H1 (cell line): ENCODE data around the gene CFDP1. TPM values are rescaled to one million over a fixed set of nuclear protein-coding genes. Genes with fewer than 3 reads are reported as not detected.

Experiments
- CTCF ChIA-PET: fragments of 300-600 bp; sonication (Branson Sonifier 250); formaldehyde crosslinking; loops from one replicate; lab custom pipeline; 2021; ENCODE audit not compliant: partially characterized antibody; lab: Charles Lee
- POLR2A ChIA-PET: fragments of 300-600 bp; sonication (Branson Sonifier 250); formaldehyde crosslinking; loops from one replicate; lab custom pipeline; 2021; ENCODE audit warnings: inconsistent platforms; ENCODE audit not compliant: partially characterized antibody; lab: Charles Lee
- DNase-seq, 2 experiments: peaks; one replicate each; pipeline versions ENCODE4 v3.0.0 to v3.0.0-alpha.2; 2010 to 2022; ENCODE audit warnings: low spot score in 2 of 2, low read depth in 1 of 2, mixed read lengths in 1 of 2
- FAIRE-seq: peaks from 2 replicates; lab custom pipeline; 2011; peaks lifted over from hg19 to GRCh38; lab: Jason Lieb, UNC
- H2AFZ ChIP-seq: 2 replicates; pipeline ENCODE4 v1.8.1; 2012; ENCODE audit warnings: low read length, inconsistent platforms
- H2AK5ac ChIP-seq: 2 replicates; pipeline ENCODE4 v1.6.1; 2013; ENCODE audit warnings: low read depth, low read length
- H2BK120ac ChIP-seq: replicated peaks from 2 replicates; pipeline ENCODE3; 2013; ENCODE audit warnings: low read depth, low read length, inconsistent platforms
- H2BK12ac ChIP-seq: 2 replicates; pipeline ENCODE4 v1.6.1; 2013; ENCODE audit warnings: low read depth, low read length
- H2BK15ac ChIP-seq: 2 replicates; pipeline ENCODE4 v1.6.1; 2013; ENCODE audit warnings: low read length
- H2BK20ac ChIP-seq: 2 replicates; pipeline ENCODE4 v1.6.1; 2013; ENCODE audit warnings: low read length
- H2BK5ac ChIP-seq: 2 replicates; pipeline ENCODE4 v1.6.1; 2013; ENCODE audit warnings: low read depth, low read length
- H3K14ac ChIP-seq: 2 replicates; pipeline ENCODE4 v1.6.1; 2013; ENCODE audit warnings: inconsistent platforms; ENCODE audit not compliant: insufficient read length
- H3K18ac ChIP-seq: 2 replicates; pipeline ENCODE4 v1.6.1; 2013; ENCODE audit warnings: low read length; ENCODE audit errors: extremely low read depth
- H3K23ac ChIP-seq: 2 replicates; pipeline ENCODE4 v1.6.1; 2013; ENCODE audit warnings: inconsistent platforms; ENCODE audit not compliant: insufficient read length
- H3K23me2 ChIP-seq: 2 replicates; pipeline ENCODE4 v1.6.1; 2013; ENCODE audit warnings: low read depth, low read length
- H3K27ac ChIP-seq: 2 replicates; pipeline ENCODE4 v1.6.1; 2011; ENCODE audit warnings: low read depth, low read length, inconsistent platforms
- H3K27me3 ChIP-seq, 4 experiments: replicated peaks in 1 of 4; 1 replicate in 1 of 4; 2 replicates in 3 of 4; pipeline versions ENCODE4 v1.6.1 to v1.8.1; 2011 to 2013; ENCODE audit warnings: low read length in 3 of 4, mild to moderate bottlenecking in 3 of 4, inconsistent platforms in 2 of 4, mixed read lengths in 2 of 4, moderate library complexity in 1 of 4; ENCODE audit not compliant: control insufficient read depth in 3 of 4, insufficient read depth in 3 of 4; ENCODE audit errors: extremely low read depth in 1 of 4
- H3K36me3 ChIP-seq, 4 experiments: 2 replicates each; pipeline versions ENCODE4 v1.6.1 to v1.8.1; 2011 to 2013; ENCODE audit warnings: mild to moderate bottlenecking in 4 of 4, low read length in 3 of 4, moderate library complexity in 2 of 4, control low read depth in 1 of 4, inconsistent platforms in 1 of 4; ENCODE audit not compliant: insufficient read depth in 4 of 4, control insufficient read depth in 2 of 4
- H3K4ac ChIP-seq: replicated peaks from 2 replicates; pipeline ENCODE3; 2013; ENCODE audit warnings: low read length, low read depth, mixed read lengths, inconsistent platforms; ENCODE audit not compliant: insufficient read length
- H3K4me1 ChIP-seq, 4 experiments: replicated peaks in 1 of 4; 1 replicate in 1 of 4; 2 replicates in 3 of 4; pipeline versions ENCODE4 v1.6.1 to v1.8.1; 2011 to 2013; ENCODE audit warnings: low read length in 3 of 4, inconsistent platforms in 2 of 4, mixed read lengths in 1 of 4; ENCODE audit not compliant: insufficient read depth in 4 of 4, control insufficient read depth in 3 of 4
- H3K4me2 ChIP-seq, 2 experiments: 2 replicates each; pipeline versions ENCODE4 v1.6.1 to v1.8.1; 2011 to 2013; ENCODE audit warnings: low read depth in 2 of 2, low read length in 2 of 2, control low read depth in 1 of 2, inconsistent platforms in 1 of 2, mild to moderate bottlenecking in 1 of 2; ENCODE audit not compliant: insufficient read depth in 1 of 2
- H3K4me3 ChIP-seq, 4 experiments: fragments of 200-600, 300-600 bp in 1 of 4; sonication (generic), shearing (Covaris generic), sonication (Bioruptor Twin) in 1 of 4; 2 replicates each; pipeline versions ENCODE4 v1.5.1 to v1.8.1; 2011 to 2016; ENCODE audit warnings: low read length in 4 of 4, low read depth in 3 of 4, control low read depth in 2 of 4, inconsistent platforms in 2 of 4, mild to moderate bottlenecking in 2 of 4, mixed read lengths in 1 of 4, moderate library complexity in 1 of 4; ENCODE audit not compliant: insufficient read depth in 2 of 4; ENCODE audit errors: extremely low read depth in 1 of 4
- H3K56ac ChIP-seq: replicated peaks from 2 replicates; pipeline ENCODE3; 2013; ENCODE audit warnings: low read depth, mild to moderate bottlenecking, mixed read lengths, low read length, inconsistent platforms; ENCODE audit not compliant: insufficient read length
- H3K79me1 ChIP-seq: 2 replicates; pipeline ENCODE4 v1.6.1; 2013; ENCODE audit warnings: low read depth, low read length, control low read depth
- H3K79me2 ChIP-seq, 2 experiments: 2 replicates each; pipeline versions ENCODE4 v1.6.1 to v1.8.1; 2012 to 2013; ENCODE audit warnings: low read length in 2 of 2, mild to moderate bottlenecking in 2 of 2, inconsistent platforms in 1 of 2; ENCODE audit not compliant: insufficient read depth in 2 of 2, control insufficient read depth in 1 of 2
- H3K9ac ChIP-seq, 4 experiments: replicated peaks in 1 of 4; 1 replicate in 1 of 4; 2 replicates in 3 of 4; pipeline versions ENCODE4 v1.6.1 to v1.8.1; 2011 to 2013; ENCODE audit warnings: low read depth in 3 of 4, low read length in 3 of 4, control low read depth in 2 of 4, mild to moderate bottlenecking in 2 of 4, moderate library complexity in 2 of 4, inconsistent platforms in 1 of 4; ENCODE audit errors: extremely low read depth in 1 of 4
- H3K9me3 ChIP-seq, 2 experiments: 2 replicates each; pipeline versions ENCODE4 v1.6.1 to v1.8.1; 2012 to 2013; ENCODE audit warnings: mild to moderate bottlenecking in 2 of 2, moderate library complexity in 2 of 2, control low read depth in 1 of 2, inconsistent platforms in 1 of 2, low read depth in 1 of 2, low read length in 1 of 2, mixed read lengths in 1 of 2; ENCODE audit not compliant: insufficient read depth in 2 of 2
- H4K20me1 ChIP-seq, 2 experiments: replicated peaks in 1 of 2; 2 replicates each; pipeline versions ENCODE3 to v1.8.1; 2011 to 2013; ENCODE audit warnings: inconsistent platforms in 2 of 2, low read length in 2 of 2, mild to moderate bottlenecking in 1 of 2; ENCODE audit not compliant: insufficient read depth in 2 of 2, control insufficient read depth in 1 of 2
- H4K5ac ChIP-seq: 2 replicates; pipeline ENCODE4 v1.6.1; 2013; ENCODE audit warnings: low read length, low read depth, mixed read lengths, inconsistent platforms; ENCODE audit not compliant: insufficient read length
- H4K8ac ChIP-seq: 2 replicates; pipeline ENCODE4 v1.8.0; 2013; ENCODE audit warnings: mild to moderate bottlenecking, moderate library complexity, low read length, inconsistent platforms; ENCODE audit not compliant: insufficient read depth; ENCODE audit errors: extremely low read depth
- H4K91ac ChIP-seq: replicated peaks from 2 replicates; pipeline ENCODE3; 2013; ENCODE audit warnings: low read length, mixed read lengths, inconsistent platforms; ENCODE audit not compliant: insufficient read length
- CEBPB ChIP-seq: IDR thresholded peaks from 2 replicates; pipeline ENCODE4 v1.6.1; 2012; ENCODE audit warnings: low read depth, low read length
- CREB1 ChIP-seq: IDR thresholded peaks from 2 replicates; pipeline ENCODE4 v1.6.1; 2012; ENCODE audit warnings: inconsistent platforms
- E2F6 ChIP-seq: IDR thresholded peaks from 2 replicates; pipeline ENCODE4 v1.6.1; 2012; ENCODE audit warnings: inconsistent platforms
- EGR1 ChIP-seq: IDR thresholded peaks from 2 replicates; pipeline ENCODE4 v1.6.1; 2011; ENCODE audit warnings: low read depth, low read length, borderline replicate concordance
- EP300 ChIP-seq, 2 experiments: IDR thresholded peaks; 1 replicate in 1 of 2; 2 replicates in 1 of 2; pipeline ENCODE4 v1.6.1; 2011 to 2012; ENCODE audit warnings: low read depth in 2 of 2, low read length in 2 of 2, mild to moderate bottlenecking in 2 of 2, borderline replicate concordance in 1 of 2, inconsistent platforms in 1 of 2, moderate library complexity in 1 of 2
- GABPA ChIP-seq: IDR thresholded peaks from 2 replicates; pipeline ENCODE4 v1.6.1; 2011; ENCODE audit warnings: mild to moderate bottlenecking, low read length, moderate library complexity, borderline replicate concordance; ENCODE audit not compliant: insufficient read depth
- NANOG ChIP-seq: IDR thresholded peaks from 2 replicates; pipeline ENCODE4 v1.6.1; 2011; ENCODE audit warnings: low read length, low read depth, mild to moderate bottlenecking, inconsistent platforms; ENCODE audit not compliant: insufficient read depth, poor library complexity, severe bottlenecking
- POLR2A ChIP-seq, 2 experiments: IDR thresholded peaks; 1 replicate in 1 of 2; 2 replicates in 1 of 2; pipeline ENCODE4 v1.6.1; 2011; ENCODE audit warnings: low read depth in 2 of 2, low read length in 2 of 2, mild to moderate bottlenecking in 2 of 2; ENCODE audit errors: control extremely low read depth in 1 of 2
- RBBP5 ChIP-seq: IDR thresholded peaks from 2 replicates; pipeline ENCODE4 v1.7.1; 2012; ENCODE audit warnings: low read depth, mild to moderate bottlenecking, inconsistent platforms, low read length, moderate library complexity, borderline replicate concordance
- RXRA ChIP-seq: IDR thresholded peaks from 2 replicates; pipeline ENCODE4 v1.6.1; 2011; ENCODE audit warnings: low read depth, mild to moderate bottlenecking, low read length, moderate library complexity; ENCODE audit not compliant: insufficient read depth
- SAP30 ChIP-seq: fragments of 300-600 bp; sonication (generic); IDR thresholded peaks from 2 replicates; pipeline ENCODE4 v1.7.1; 2012; ENCODE audit warnings: low read length, moderate library complexity, mild to moderate bottlenecking, inconsistent platforms; ENCODE audit not compliant: insufficient read depth, insufficient replicate concordance
- SP4 ChIP-seq: IDR thresholded peaks from 2 replicates; pipeline ENCODE4 v1.6.1; 2012; ENCODE audit warnings: low read length, inconsistent platforms
- TAF7 ChIP-seq: optimal IDR thresholded peaks from 2 replicates; pipeline ENCODE3; 2011; ENCODE audit warnings: low read depth, mild to moderate bottlenecking, inconsistent platforms, low read length, moderate library complexity, borderline replicate concordance
- TBP ChIP-seq: IDR thresholded peaks from 2 replicates; pipeline ENCODE4 v1.6.1; 2011; ENCODE audit warnings: low read depth, low read length, improper control_type of control experiment
- WGBS, 2 experiments: shearing (Covaris generic) in 1 of 2; methylation state at CpG; one replicate each; pipeline versions ENCODE4 v1.1.6 to v1.1.7; 2013 to 2015; ENCODE audit warnings: low lambda C conversion rate in 2 of 2, mixed read lengths in 2 of 2, inconsistent platforms in 1 of 2, low coverage in 1 of 2, missing lambda C conversion rate in 1 of 2; ENCODE audit not compliant: insufficient replicate concordance in 2 of 2, insufficient coverage in 1 of 2, insufficient read length in 1 of 2; ENCODE audit errors: extremely low coverage in 1 of 2, missing lambda C conversion rate in 1 of 2; 5-methylcytosine and 5-hydroxymethylcytosine counted together
- polyA plus RNA-seq, 7 experiments: library from polyadenylated mRNA; depleted of rRNA in 3 of 7; stranded (reverse) in 5 of 7; unstranded in 2 of 7; fragments of >200 nt in 5 of 7; fragments of 200-250 nt in 2 of 7; gene quantifications; 1 replicate in 5 of 7; 2 replicates in 1 of 7; 4 replicates in 1 of 7; pipeline versions ENCODE4 v1.2.1 to v1.2.3, GENCODE V29; 2011 to 2013; ENCODE audit warnings: missing spikeins in 2 of 7, mixed read lengths in 2 of 7
- total RNA-seq: library from RNA; stranded (reverse); fragmentation: NEBNext Ultra II Directional; extraction: Animal tissue kit (Norgen Biotek cat#: 25700); gene quantifications from 2 replicates; pipeline ENCODE4 v1.2.1, GENCODE V29; 2021

Gene CFDP1
- total and polyA plus RNA-seq, 2 of the 8 experiments (the other 6 are each of a cell fraction or from before 2014, with no cell fraction given) = 25.5 to 77.3 TPM

- H4K8ac ChIP-seq = no peak overlapping the region
- H4K91ac ChIP-seq = no peak overlapping the region
- H3K27me3 ChIP-seq = no peaks in the 10 kb centered on the region
- no peak overlapping the region for H2BK15ac ChIP-seq
- H3K79me2 ChIP-seq = no peaks in the 10 kb centered on the region; a peak in 1 of 4 replicates
- no peak overlapping the region for H3K4me2 ChIP-seq
- no peak overlapping the region for H3K56ac ChIP-seq
- no peak overlapping the region for H2AFZ ChIP-seq
- H3K4me3 ChIP-seq = no peak overlapping the region
- no peak overlapping the region for H3K9ac ChIP-seq
- H4K20me1 ChIP-seq = no peaks in the 10 kb centered on the region
- ChIA-PET POLR2A (interaction anchor here (0.7 kb wide), 1 partner anchor 22 kb away, joined by 3 read pairs; no protein-coding TSS in a partner anchor), CTCF (interaction anchor here (0.7 to 3.1 kb wide), 4 partner anchors 11 to 121 kb away, joined by 3 to 14 read pairs (median 5); no protein-coding TSS in a partner anchor)
- no peak overlapping the region for H3K4ac ChIP-seq
- H2AK5ac ChIP-seq = no peak overlapping the region
- no peak overlapping the region for H3K14ac ChIP-seq
- H2BK120ac ChIP-seq = no peak overlapping the region
- H4K5ac ChIP-seq = no peak overlapping the region
- H2BK5ac ChIP-seq = no peak overlapping the region
- no peak overlapping the region for H2BK20ac ChIP-seq
- H3K9me3 ChIP-seq = no peaks in the 10 kb centered on the region
- DNase-seq (no peak), FAIRE-seq (no peak)
- H3K23me2 ChIP-seq = no peaks in the 10 kb centered on the region
- H3K23ac ChIP-seq = no peak overlapping the region
- H3K36me3 ChIP-seq = no peaks in the 10 kb centered on the region; a peak in 1 of 8 replicates
- no peaks in the 10 kb centered on the region for H3K79me1 ChIP-seq
- 96% methylated on average over 3 of the region's 3 CpGs; no CpG with 5 or more reads in 1 of the 2 experiments for WGBS, 2 experiments
- H3K27ac ChIP-seq = no peak overlapping the region
- H3K4me1 ChIP-seq = no peaks in the 10 kb centered on the region
- H3K18ac ChIP-seq = no peak overlapping the region
- no peak overlapping the region for H2BK12ac ChIP-seq
- TF ChIP-seq EP300 (IDR thresholded peaks at IDR 0.05; ENCODE audit: borderline replicate concordance in 1 of 2, low read depth in 2 of 2, low read length in 2 of 2) (no peak), POLR2A (IDR thresholded peaks at IDR 0.05; ENCODE audit: control extremely low read depth in 1 of 2, low read depth in 2 of 2, low read length in 2 of 2) (no peak), CREB1 (no peak), NANOG (no peak), SP4 (no peak), TBP (no peak), CEBPB (no peak), RBBP5 (no peak), GABPA (no peak), SAP30 (no peak), EGR1 (no peak), TAF7 (no peak), RXRA (no peak), E2F6 (no peak)
These were observed 114.6 kb downstream of the CFDP1 start for GRCh38 chr16:75318737-75319136.
